Right atrium auricular region (tissue), 2 donors: ENCODE measurements around the gene PTPDC1. TPM values are rescaled to one million over a fixed set of nuclear protein-coding genes. Genes with fewer than 3 reads are reported as not detected.
A peak's percentile ranks its signal among the peaks of the same experiment; 100 is the strongest.

Experiments
- DNase-seq: peaks from one replicate; pipeline ENCODE4 v3.0.0-alpha.2; 2019; ENCODE audit warnings: low spot score
- H3K27ac ChIP-seq, 2 donors: fragments of 200-600 bp; sonication (generic); 1 replicate in 1 of 2; 2 replicates in 1 of 2; pipeline ENCODE4 v1.5.1; 2016 to 2019
- H3K27me3 ChIP-seq, 2 donors: fragments of 200-600 bp; sonication (generic); one replicate each; pipeline versions ENCODE4 v1.5.1 to v1.6.0; 2017 to 2019
- H3K36me3 ChIP-seq: fragments of 200-600 bp; sonication (generic); one replicate; pipeline ENCODE4 v1.5.1; 2016
- H3K4me1 ChIP-seq, 2 donors: fragments of 200-600 bp; sonication (generic); one replicate each; pipeline versions ENCODE4 v1.5.1 to v1.6.0; 2017 to 2019
- H3K4me3 ChIP-seq, 2 donors: fragments of 200-600 bp; sonication (generic); 1 replicate in 1 of 2; 2 replicates in 1 of 2; pipeline ENCODE4 v1.5.1; 2017 to 2019; ENCODE audit warnings: mild to moderate bottlenecking in 1 of 2, moderate library complexity in 1 of 2
- H3K9me3 ChIP-seq, 2 donors: fragments of 200-600 bp; sonication (generic); one replicate each; pipeline ENCODE4 v1.5.1; 2019
- total RNA-seq, 2 donors: library from RNA; depleted of rRNA; stranded (reverse); fragments of >200 nt; gene quantifications; one replicate each; pipeline ENCODE4 v1.1.0, GENCODE V29; 2016
- TF ChIP-seq, protein P1 (sequence below), 2 donors: fragments of 200-600 bp; sonication (generic); IDR thresholded peaks; one replicate each; pipeline ENCODE4 v1.5.1; 2019; ENCODE audit warnings: antibody characterized with exemption in 2 of 2

Gene PTPDC1
- total RNA-seq, 2 donors from 2014 or later, result 9.6 to 10.2 TPM

DNA sequence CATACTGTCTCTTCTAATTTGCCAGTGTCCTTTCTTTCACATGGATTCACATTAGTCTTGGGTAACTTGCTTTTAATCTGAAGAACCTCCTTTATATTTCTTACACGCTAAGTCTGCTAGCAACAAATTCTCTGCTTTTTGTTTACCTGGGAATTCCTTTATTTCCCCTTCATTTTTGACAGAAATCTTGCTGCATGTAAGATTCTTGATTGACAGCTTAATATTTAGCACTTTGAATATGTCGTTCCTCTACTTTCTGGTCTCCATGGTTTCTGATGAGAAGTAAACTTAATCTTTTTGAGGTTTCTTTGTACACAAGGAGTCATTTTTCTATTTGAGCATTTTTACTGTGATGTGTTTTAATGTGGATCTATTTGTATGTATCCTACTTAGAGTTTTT, 6.2 kb upstream of the PTPDC1 start:
- H3K36me3 ChIP-seq, result no peaks in the 10 kb centered on the region
- H3K27ac ChIP-seq, result no peak overlapping the region
- TF ChIP-seq, protein P1, sequence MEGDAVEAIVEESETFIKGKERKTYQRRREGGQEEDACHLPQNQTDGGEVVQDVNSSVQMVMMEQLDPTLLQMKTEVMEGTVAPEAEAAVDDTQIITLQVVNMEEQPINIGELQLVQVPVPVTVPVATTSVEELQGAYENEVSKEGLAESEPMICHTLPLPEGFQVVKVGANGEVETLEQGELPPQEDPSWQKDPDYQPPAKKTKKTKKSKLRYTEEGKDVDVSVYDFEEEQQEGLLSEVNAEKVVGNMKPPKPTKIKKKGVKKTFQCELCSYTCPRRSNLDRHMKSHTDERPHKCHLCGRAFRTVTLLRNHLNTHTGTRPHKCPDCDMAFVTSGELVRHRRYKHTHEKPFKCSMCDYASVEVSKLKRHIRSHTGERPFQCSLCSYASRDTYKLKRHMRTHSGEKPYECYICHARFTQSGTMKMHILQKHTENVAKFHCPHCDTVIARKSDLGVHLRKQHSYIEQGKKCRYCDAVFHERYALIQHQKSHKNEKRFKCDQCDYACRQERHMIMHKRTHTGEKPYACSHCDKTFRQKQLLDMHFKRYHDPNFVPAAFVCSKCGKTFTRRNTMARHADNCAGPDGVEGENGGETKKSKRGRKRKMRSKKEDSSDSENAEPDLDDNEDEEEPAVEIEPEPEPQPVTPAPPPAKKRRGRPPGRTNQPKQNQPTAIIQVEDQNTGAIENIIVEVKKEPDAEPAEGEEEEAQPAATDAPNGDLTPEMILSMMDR (IDR thresholded peaks at IDR 0.05), result no peak
- H3K4me1 ChIP-seq, result peaks cover 0 to 8% of the 10 kb centered on the region in 2 donors
- H3K27me3 ChIP-seq, result no peaks in the 10 kb centered on the region
- no peak for DNase-seq
- H3K9me3 ChIP-seq, result no peaks in the 10 kb centered on the region
- no peak overlapping the region for H3K4me3 ChIP-seq

DNA sequence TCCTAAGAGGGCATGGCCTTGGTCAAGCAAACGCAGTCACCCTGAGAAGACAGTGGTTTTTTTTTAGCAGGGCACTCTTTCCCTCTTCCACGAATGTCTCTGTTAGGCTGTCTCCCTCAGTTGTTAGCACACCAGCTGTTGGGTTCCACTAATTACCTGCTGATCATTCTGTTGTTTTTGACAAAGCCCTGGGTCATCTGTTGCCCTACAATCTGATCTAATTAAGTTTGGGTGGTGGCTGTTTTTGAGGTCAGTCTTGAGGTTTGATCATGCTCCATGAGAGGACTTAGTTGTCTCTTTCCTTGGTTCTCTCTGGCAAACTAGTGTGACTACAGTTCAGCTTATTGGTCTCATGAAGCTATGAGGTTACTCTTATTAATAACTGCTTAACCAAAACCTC, 5.0 kb upstream of the PTPDC1 start:
- Histone ChIP-seq H3K27me3 (no peaks in the 10 kb centered on the region), H3K4me3 (no peak overlapping the region), H3K27ac (no peak overlapping the region), H3K4me1 (peaks cover 0 to 15% of the 10 kb centered on the region in 2 donors), H3K9me3 (no peaks in the 10 kb centered on the region), H3K36me3 (no peaks in the 10 kb centered on the region)
- DNase-seq, result no peak
- TF ChIP-seq, protein P1 (IDR thresholded peaks at IDR 0.05), result no peak

DNA sequence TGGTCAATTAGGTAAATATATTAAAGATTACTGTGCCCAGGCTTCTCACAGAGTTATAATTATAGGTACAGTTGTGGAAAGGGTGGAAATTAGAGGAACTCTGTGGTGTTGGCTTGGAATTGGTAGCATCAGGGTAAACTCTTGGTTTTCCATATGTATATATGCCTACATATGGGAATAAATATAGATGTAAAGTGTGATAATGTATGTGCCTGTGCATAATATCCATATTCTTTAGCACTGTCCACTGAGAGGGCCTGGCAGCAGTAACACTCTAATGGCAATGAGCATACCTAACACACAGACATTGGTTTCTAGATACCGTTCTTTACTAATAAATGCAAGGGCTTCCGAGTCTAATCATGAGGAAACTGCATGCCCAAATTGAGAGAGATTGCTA, 4.0 kb upstream of the PTPDC1 start:
- H3K4me3 ChIP-seq, result no peak overlapping the region
- no peak for DNase-seq
- H3K27me3 ChIP-seq, result no peaks in the 10 kb centered on the region
- no peaks in the 10 kb centered on the region for H3K36me3 ChIP-seq
- no peak overlapping the region for H3K27ac ChIP-seq
- no peaks in the 10 kb centered on the region for H3K9me3 ChIP-seq
- peaks cover 0 to 20% of the 10 kb centered on the region in 2 donors for H3K4me1 ChIP-seq
- TF ChIP-seq, protein P1 (IDR thresholded peaks at IDR 0.05), result no peak

DNA sequence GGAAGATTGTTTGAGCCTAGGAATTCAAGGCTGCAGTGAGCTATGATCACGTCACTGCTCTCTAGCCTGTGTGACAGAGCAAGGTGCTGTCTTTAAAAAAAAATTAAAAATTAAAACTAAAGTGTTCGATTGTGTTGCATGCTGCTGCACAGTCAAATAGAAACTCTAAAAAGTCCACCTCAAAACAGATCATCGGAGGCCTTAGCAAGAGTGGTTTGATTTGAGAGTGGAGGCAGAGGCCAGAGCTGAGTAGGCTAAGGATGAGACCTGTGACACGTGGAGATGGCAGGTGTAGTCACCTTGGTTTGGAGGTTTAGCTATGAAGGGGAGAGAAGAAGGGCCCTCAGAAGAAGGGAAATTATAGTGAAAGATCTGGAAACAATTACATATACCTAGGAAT, 2.8 kb upstream of the PTPDC1 start:
- no peak overlapping the region for H3K4me3 ChIP-seq
- no peaks in the 10 kb centered on the region for H3K9me3 ChIP-seq
- DNase-seq, result no peak
- H3K27ac ChIP-seq, result peak overlapping the region; percentile 9 to 25
- H3K27me3 ChIP-seq, result no peaks in the 10 kb centered on the region
- no peaks in the 10 kb centered on the region for H3K36me3 ChIP-seq
- peaks cover 0 to 25% of the 10 kb centered on the region in 2 donors for H3K4me1 ChIP-seq
- TF ChIP-seq, protein P1 (IDR thresholded peaks at IDR 0.05), result no peak

DNA sequence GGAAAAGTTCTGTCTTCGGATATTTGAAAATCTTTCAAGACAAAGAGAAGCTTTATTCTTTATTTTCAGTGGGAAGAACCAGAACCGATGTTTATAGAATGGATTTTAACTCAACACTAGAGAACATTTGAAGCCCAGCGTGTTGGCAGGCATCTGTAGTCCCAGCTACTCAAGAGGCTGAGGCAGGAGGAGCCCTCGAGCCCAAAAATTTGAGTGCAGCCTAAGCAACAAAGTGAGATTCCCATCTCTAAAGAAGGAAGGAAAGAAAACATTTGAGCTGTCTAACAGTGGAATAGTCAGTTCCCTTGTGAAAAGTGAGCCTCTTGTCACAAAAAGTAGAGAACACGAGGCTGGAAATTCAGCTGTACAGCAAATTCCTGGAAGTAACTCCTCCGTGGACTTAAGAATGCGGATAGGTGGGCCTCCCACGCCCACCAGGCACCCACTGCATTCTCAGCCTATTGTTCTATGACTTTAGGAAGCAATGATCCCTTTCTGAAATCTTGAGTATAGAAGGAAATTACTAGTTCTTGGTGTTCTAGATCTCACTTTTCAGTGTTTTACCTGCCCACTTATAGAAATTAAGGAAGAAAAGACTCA, 2.3 kb upstream of the PTPDC1 start:
- Histone ChIP-seq H3K27me3 (no peaks in the 10 kb centered on the region), H3K4me1 (peaks cover 0 to 31% of the 10 kb centered on the region in 2 donors), H3K4me3 (no peak overlapping the region), H3K9me3 (no peaks in the 10 kb centered on the region), H3K36me3 (no peaks in the 10 kb centered on the region), H3K27ac (peak overlapping the region; percentile 9 to 25)
- no peak for DNase-seq
- TF ChIP-seq, protein P1 (IDR thresholded peaks at IDR 0.05), result no peak

DNA sequence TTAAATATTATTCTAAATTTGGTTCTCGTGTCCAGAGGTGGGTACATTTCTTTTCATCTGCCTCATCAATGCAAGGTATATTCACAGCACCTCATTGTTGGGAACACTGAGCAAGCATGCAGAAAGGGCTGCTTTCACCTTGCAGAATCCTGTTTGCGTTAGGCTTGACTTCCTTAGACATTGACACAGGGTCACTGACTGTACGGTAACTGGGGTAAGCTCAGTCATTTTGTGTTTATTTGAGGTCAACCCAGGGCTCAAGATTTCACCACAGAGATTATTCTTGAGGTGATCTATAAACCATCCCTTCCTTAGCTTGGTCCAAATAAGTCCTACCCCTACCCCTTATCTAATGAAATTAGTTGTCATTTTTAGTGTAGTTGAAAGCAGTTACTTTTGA, 1.7 kb upstream of the PTPDC1 start:
- Histone ChIP-seq H3K27me3 (no peaks in the 10 kb centered on the region), H3K27ac (peak overlapping the region; percentile 15 to 25), H3K9me3 (no peaks in the 10 kb centered on the region), H3K4me1 (peaks cover 0 to 31% of the 10 kb centered on the region in 2 donors), H3K36me3 (no peaks in the 10 kb centered on the region), H3K4me3 (no peak overlapping the region)
- TF ChIP-seq, protein P1 (IDR thresholded peaks at IDR 0.05), result no peak
- DNase-seq, result no peak
